Kidney capillary endothelial cell (primary cell): Measurements from ENCODE around the gene LARP4.
"Not testable (repeated sequence)": the region's sequence is repeated elsewhere in the genome, so short reads cannot be mapped to it uniquely, and the experiment has no call there.

Experiments
- DNase-seq: peaks from one replicate; pipeline ENCODE4 v3.0.0-alpha.2; 2018; ENCODE audit warnings: low spot score

The LARP4 gene

DNA sequence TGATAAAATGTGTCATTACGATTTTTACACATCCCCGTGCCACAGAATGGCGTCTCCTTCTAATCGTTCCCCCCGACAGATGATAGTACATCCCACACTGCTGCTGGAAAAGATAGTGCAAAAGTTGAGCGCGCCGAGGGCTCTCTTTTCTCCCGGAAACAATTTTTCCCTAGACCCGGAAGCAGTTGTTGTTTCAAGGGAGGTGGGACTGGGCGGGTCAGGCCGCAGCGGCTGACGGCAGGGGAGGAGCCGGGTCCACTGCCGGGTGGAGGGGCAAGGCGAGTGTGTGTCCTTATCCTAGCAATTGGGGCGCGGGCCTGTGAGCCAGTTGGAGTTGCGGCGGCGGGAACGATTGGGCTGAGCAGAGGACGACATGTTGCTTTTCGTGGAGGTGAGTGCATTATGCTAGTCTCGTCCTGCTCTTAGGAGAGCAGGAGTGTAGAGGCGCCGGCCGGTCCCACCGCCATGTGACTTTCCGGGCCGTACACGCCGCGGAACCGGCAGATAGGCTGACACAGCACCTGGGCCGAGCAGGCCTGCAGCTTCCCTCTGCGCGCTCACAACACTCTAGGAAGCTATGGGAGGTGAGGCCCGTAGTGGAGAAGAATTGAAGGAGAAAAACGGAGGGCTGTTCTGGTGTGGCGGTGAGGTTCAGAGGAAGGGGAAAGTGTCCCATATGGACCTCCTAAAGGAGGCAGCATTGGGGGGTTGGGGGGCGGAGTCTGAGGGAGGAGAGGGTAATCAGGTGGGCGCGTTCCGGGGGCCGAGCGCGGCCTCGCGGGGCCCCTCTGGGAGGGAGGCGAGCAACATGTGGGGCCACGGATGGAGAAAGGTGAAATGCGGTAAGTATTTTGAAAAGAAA, at the start of gene LARP4:
Gene LARP4, plus strand, starts transcription at position 248 of the 862 bp plus-strand sequence. Its CDS starts 126 bp downstream, at position 374.
- DNase-seq: peak; percentile 96

DNA sequence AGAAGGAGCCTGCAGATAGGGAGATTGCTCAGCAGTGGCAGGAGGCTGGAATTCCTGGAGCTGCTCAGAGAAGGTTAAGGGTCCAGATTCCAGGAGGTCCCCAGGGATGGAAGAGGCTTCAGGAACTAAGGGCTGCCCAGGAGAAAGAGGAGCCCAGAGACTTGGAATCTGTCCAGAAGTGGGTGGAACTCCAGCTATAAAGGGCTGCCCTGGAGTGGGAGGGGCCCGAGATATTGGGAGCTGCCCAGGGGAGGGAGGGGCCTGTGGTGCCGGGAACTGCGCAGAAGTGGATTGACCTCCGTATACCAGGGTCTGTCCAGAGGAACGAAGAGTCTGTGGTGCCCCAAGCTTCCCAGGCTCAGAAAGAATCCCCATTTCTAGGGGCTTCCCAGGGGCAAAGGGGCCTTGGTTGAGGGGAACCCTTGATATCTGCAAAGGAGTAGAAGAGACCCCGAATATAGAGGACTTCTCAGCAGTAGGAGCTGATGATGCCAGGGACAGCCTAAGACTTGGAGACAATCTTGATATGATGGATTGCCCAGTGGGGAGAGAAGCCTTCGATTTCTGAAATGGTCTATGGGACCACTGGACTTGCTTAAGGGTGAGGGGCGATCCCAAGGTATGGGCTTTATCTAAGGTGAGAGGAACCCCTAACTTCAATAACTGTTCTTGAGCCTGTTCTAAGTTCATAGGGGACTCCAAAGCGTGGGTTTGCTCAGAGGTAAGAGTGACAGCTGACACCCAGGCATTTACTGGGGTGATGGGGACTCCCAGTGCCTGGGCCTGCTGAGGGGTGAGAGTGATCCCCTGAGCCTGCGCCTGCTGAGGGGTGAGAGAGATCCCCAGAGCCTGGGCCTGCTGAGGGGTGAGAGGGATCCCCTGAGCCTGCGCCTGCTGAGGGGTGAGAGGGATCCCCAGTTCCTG, 49.3 kb upstream of the LARP4 start:
- DNase-seq: no peak

DNA sequence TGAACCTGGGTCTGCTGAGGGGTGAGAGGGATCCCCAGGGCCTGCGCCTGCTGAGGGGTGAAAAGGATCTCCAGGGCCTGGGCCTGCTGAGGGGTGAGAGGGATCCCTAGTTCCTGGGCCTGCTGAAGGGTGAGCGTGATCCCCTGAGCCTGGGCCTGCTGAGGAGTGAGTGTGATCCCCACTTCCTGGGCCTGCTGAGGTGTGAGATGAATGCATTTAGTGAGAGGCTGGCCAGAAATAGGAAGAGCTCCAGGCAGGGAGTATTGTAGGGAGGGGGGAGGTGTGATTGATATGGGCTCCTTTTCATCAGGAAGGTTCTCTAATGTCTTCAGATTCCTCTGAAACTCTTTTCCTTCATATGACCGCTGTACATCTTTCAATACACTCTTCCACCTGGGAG, 47.3 kb upstream of the LARP4 start:
- DNase-seq: no peak

DNA sequence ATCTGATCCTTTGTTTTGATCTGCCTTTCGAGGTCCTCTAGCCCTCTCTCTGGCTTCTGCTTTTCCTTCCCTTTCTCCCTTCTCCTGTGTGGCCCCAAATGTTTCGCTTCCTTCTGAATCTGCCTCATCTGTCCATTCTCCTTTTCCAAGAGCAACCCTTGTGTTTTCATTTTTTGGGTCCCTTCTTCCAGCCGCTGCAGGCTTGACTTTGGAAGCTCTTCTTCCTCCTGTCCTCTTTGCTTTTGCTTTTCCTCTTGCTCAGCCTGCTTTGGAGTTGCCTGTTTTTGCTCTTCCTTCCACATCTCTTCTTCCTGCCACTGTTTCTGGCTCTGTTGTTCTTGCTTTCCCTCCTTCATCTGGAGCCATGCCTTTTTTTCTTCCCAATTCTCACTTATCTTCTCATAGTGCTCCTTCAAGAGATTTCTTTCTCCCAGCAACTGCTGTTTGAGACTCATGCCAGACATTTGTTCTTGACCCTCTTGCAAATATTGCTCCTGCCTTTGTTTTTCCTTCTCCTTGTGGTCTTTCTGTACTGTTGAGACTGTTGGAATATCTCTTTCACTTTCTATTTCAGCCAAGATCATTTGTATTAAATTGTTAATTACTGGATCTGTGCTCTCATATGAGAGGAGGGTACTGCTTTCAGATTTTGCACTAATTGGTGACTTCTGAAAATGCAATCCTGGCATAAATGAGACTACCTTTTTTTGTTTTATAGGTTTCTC, 46.7 kb upstream of the LARP4 start:
- no peak for DNase-seq

DNA sequence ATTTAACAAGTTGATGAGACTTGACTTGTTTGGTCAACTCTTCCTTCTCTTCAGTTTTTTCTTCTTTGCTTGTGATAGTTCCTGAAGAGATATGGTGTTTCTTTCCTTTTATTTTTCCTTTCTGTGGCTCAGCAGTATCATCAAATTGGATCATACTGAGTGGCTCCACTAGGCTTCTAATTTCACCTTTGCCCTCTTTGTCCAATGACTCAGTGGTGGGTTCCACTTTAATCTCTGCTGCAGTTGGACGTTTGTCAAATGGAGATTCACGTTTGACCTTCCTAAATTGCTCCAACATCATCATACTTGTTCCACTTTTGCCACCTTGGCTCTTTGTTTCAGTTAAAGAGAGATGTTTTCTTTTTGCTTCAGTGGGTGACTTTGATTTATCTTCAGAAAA, 45.8 kb upstream of the LARP4 start:
- DNase-seq: no peak

DNA sequence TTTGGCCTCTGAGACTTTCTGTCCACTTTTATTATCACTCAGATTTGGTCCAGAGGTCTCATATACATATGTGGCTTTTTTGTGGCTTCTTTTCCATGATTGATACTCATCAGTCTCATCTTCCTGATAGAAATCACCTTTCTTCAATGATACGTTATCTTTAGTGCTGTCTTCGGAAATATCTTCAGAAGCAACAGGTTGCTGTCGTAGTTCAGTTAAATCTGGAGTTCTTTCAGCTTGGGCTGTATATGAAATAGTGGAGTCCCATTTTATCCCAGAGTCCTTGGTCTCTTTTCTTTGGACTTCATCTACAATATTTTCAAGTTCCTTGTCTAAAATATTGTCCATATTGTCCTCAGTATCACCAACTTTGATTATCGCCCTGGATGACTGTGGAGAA, 45.3 kb upstream of the LARP4 start:
- no peak for DNase-seq

DNA sequence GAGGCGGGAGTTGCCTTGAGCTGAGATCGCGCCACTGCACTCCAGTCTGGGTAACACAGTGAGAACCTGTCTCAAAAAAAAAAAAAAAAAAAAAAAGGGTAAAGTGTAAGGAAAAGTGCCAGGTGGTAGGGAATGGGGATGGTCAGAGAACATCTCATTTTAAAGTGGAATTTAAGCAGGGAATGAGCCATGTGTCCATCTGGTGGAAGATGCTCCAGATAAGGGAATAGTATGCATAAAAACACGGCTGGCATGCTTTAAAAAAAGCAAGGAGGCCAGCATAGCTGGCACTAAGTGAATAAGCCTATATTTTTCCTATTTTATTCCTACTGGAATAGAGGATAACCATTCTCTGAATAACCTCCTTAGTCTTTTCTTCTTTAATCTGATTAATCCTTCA, 38.0 kb upstream of the LARP4 start:
- no peak for DNase-seq

DNA sequence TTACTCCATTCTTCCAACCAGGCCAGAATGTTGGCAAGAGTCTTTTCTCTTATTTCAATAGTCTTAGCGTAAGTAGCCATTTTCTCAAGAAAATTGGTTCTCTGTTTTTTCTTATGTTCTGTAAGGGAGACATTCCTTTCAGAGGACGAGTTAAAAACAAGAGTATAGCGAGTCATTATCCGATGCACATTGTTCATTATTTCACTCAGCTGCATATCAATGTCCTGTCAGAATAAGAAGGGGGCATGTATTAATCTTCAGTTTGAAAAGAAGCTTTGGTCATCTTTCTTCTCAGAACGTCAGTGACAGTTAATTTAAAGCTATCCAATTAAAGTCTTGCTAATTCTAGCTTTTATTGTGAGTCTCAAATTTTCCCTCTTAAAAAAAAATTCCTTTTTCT, 37.5 kb upstream of the LARP4 start:
- no peak for DNase-seq

DNA sequence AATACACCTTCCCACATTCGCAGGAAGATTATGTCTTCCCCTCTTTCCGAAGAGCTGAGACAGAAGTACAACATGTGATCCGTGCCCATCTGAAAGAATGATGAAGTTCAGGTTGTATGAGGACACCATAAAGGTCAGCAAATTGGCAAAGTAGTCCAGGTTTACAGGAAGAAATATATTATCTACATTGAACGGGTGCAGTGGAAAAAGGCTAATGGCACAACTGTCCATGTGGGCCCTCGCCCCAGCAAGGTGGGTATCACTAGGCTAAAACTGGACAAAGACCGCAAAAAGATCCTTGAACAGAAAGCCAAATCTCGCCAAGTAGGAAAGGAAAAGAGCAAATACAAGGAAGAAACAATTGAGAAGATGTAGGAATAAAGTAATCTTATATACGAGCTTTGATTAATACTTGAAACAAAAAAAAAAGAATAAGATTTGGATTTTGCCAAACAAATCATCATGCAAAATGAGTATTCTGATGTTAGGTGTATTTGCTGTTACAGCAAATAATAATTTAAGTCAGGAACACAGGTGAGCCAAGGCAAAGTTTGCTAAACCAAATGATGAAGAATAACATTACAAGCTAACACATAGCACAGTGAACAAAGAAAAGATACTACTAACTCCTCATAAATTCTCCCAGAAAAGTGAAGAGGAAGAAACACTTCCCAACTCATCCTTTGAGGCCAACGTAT, 34.8 kb upstream of the LARP4 start:
- no peak for DNase-seq

DNA sequence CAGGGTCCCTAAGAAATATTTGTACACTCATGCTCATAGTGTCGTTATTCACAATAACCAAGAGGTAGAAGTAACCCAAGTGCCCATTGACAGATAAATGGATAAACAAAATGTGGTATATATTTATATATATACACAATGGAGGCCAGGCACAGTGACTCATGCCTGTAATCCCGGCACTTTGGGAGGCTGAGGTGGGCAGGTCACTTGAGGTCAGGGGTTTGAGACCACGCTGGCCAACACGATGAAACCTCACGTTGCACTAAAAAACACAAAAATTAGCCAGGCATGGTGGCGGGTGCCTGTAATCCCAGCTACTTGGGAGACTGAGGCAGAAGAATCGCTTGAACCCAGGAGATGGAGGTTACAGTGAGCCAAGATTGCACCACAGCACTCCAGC, 30.0 kb upstream of the LARP4 start:
- DNase-seq: not testable (repeated sequence)

DNA sequence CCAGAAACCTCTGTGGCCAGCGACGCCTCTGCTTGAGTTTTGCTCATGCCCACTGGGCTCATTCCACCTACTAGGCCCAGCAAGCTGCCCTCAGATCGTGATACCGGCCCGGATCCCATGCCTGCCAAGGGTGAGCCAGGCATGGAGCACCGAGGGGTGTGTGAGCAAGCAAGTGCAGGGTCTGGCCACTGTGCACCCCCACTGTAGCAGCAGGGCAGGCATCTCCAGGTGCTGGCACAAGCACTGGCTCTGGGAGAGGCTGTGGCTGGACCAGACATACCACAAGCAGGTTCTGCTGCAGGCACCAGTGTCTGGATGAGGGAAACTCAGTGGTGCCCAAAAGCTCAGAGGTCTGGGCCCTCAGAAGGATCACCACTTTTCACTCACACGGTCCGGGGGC, 24.9 kb upstream of the LARP4 start:
- DNase-seq: no peak

DNA sequence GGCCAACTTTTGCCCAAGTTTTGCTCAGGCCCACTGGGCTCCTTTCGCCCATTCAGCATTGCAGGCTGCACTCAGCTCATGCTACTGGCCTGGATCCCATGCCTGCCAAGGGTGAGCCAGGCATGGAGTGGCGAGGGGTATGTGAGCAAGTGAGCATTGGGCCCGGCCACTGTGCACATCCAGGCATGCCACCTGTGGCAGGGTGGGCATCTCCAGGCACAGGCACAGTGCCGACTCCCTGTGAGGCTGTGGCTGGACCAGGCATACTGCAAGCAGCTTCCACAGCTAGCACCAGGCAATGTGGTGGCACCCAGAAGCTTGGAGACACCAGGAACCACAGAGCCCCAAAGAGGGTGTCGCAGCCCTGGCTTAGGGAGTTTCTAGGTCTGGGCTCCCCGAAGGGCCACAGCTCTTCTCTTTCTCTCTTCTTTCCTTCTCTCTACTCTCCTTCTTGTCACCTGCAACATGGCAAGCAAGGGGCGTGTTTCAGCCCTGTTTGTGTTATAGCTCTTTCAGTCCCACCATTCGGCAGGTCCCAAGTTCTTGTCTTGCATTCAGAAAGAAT, 19.8 kb upstream of the LARP4 start:
- DNase-seq: no peak

DNA sequence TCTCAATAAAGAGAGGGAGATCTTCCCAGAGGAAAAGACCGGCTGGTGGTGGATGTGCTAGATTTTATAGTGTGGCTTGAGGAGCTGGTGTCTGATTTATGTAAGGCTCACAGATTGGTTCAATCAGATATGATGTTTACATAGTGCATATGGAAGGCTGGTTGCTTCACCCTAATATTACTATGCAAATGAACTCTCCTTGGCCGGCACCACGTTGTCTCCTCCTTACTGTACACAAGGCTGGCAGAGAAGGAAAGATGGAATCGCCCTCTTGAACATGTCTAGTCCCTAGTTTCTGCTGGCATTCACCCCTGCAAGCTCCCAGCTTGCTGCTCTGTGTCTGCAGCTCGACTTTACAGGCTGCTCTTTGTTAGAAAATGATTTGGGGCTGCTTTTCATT, 13.2 kb upstream of the LARP4 start:
- DNase-seq: no peak

DNA sequence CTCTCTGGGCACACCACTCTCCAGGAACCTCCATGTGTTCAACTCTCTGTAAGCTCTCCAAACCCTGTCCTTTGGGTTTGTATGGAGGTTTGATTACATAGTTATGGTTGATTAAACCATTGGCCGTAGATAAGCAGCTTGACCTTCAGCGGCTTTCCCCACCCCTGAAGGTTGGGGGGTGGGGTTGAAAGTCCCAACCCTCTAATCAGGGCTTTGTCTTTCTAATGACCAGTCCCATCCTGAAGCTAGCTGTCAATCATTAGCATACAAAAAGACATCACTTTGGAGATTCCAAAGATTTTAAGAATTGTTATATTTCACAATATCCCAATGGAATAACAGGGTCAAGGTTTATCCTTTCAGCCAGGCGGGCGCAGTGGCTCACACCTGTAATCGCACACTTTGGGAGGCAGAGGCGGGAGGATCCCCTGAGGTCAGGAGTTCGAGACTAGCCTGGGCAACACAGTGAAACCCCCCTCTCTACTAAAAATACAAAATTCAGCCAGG, 12.7 kb upstream of the LARP4 start:
- no peak for DNase-seq

DNA sequence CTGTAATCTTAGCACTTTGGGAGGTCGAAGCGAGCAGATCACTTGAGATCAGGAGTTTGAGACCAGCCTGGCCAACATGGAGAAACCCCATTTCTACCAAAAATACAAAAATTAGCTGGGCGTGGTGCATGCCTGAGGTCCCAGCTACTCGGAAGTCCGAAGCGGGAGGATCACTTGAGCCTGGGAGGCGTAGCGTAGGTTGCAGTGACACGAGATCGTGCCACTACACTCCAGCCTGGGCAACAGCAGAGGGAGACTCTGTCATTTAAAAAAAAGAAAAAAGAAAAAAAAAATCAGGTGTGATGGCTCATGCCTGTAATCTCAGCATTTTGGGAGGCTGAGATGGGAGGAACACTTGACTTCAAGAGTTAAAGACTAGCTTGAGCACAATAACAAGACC, 11.9 kb upstream of the LARP4 start:
- DNase-seq: not testable (repeated sequence)

DNA sequence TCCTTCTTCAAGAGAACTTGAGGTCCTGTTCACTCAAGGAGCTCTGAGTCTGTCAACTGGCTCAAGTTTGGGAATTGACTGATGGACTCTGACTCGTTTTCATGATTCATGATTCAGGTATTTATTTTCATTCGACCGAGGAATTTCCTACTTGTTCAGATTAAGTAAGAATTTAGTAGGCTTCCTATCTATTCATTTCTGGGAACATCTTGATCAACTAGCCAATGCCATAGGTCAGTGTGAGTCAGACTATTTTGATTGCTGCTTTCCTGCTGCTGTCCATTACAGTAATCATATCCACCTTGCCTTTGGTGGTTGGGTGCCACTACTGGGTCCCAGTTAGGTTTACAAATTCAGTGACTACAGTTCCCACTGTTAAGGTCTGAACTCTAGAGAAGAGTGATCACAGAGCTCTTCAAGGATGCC, 10.4 kb upstream of the LARP4 start:
- peak; percentile 70 for DNase-seq

DNA sequence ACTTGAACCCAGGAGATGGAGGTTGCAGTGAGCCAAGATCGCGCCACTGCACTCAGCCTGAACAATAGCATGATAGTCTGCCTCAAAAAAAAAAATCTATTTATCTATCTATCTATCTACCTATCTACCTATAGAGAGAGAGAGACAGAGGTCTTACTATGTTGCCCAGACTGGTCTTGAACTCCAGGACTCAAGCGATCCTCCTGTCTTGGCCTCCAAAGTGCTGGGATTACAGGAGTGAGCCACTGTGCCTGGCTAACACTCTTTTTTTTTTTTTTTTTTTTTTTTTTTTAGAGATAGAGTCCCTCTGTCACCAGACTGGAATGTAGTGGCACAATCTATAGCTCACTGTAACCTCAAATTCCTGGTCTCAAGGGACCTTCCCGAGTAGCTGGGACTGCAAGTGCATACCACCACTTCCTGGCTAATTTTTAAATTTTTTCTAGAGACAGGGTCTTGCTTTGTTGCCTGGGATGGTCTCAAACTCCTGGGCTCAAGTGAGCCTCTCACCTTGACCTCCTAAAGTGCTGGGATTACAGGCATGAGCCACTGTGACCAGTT, 6.1 kb upstream of the LARP4 start:
- no peak for DNase-seq

DNA sequence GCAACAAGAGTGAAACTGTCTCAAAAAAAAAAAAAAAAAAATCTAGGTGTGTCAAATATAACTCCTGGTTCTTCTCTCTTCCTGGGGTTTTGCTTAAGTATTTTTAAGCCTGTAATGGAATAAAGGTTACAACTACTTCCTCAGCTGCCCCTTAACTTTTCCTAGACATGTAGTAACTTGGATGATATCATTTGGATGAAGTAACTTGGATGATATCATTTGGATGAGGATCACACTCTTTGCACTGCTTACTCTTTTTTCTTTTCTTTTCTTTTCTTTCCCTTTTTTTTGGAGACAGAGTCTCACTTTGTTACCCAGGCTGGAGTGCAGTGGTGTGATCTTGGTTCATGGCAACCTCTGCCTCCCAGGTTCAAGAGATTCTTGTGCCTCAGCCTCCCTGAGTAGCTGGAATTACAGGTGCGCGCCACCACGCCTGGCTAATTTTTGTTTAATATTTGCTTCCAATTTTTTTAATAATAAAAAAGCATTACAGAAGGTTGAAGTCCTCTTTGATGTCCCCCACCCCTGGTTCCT, 3.5 kb upstream of the LARP4 start:
- no peak for DNase-seq

DNA sequence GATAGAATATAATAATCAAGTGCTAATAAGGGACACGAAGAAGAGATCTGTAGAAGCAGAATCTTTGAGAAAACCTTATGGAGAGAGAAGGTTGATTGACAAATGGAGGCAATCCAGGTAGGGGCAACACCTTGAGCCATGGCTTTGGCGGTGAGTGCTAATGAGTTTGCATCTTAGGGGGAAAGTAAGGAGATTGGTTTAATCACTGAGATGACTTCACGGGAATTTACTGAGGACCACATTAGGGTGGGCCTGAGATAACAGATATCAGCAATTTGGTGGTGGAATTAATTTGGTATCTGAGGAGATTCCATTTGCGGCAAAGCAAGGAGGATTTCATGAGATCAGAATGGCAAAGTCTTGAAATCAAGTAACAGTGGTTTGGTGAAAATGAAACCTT, 1.8 kb upstream of the LARP4 start:
- no peak for DNase-seq

DNA sequence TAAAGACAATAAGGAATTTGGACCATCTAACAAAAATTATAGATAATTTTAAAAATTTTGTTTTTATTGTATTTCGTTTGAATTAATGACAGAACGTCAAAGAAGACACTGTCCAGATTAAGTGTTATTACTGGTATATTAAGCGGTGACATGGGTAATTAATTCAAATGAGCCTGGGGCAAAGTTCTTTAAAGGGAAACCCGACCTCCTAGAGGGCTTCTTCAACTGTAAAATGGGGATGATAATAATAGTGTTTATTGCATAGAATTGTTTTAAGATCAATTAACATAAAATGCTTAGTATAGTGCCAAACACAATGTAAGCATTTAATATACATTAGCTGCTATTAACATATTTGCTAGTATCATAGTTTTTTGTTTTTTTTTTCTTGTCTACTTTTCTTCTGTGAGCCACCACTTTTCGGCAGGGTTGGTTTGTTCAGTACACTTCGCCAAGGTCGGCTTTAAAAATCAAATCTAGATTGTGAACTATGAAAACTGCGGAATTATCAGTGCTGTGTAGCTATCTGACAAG, 514 bp upstream of the LARP4 start:
- DNase-seq: no peak
